ENCODE results near the gene PLXNA4.

GRCh38 chr7:132244903-132245480 is 331.3 kb downstream of the PLXNA4 start:
- TF ChIP-seq CTCF (IDR thresholded peaks at IDR 0.05): no peak
- TF ChIP-seq POLR2A (IDR thresholded peaks at IDR 0.05): no peak
- no peak for TF ChIP-seq POLR2AphosphoS5 (IDR thresholded peaks at IDR 0.05)
- no peak for TF ChIP-seq EP300 (IDR thresholded peaks at IDR 0.05)

Data from gastroesophageal sphincter (tissue), 3 donors.